Stimulated activated CD4-positive, alpha-beta T cell treated with anti-CD3 and anti-CD28 coated beads, Interleukin-2, amount 100 ng/mL, for 24 hours (primary cell): ENCODE measurements around the gene RTN4RL1.

Source experiments
- DNase-seq, 2 donors: peaks; one replicate each; pipeline ENCODE4 v3.0.0-alpha.2; 2020

The RTN4RL1 gene, protein sequence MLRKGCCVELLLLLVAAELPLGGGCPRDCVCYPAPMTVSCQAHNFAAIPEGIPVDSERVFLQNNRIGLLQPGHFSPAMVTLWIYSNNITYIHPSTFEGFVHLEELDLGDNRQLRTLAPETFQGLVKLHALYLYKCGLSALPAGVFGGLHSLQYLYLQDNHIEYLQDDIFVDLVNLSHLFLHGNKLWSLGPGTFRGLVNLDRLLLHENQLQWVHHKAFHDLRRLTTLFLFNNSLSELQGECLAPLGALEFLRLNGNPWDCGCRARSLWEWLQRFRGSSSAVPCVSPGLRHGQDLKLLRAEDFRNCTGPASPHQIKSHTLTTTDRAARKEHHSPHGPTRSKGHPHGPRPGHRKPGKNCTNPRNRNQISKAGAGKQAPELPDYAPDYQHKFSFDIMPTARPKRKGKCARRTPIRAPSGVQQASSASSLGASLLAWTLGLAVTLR

GRCh38 chr17:2025220-2025621, at the start of gene RTN4RL1:
TSS of gene RTN4RL1 (minus strand) at chr17:2025334. CDS start at chr17:2024865, 469 bp downstream.
- DNase-seq, result peak; percentile 68 to 72

DNA sequence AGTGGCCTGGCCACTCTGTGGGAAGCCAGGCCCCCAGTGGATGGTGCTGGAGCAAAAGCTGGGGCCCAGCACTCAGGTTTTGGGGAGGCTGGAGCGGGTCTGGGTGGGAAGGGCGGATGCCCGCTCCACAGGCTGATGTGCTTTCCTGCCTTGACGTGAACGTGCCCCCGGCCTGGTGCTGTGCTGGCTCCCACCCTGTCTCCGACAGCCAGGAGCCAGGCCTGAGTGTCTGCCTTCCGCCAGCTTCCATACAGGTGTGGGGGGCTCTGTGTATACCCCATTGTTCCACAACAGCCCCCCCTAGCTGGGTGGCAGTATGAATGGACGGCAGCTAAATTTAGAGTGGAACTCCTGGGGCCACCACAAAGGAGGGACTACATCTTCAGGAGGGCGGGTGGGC, 49.8 kb upstream of the RTN4RL1 start:
- no peak for DNase-seq

GRCh38 chr17:2071455-2072281, 46.5 kb upstream of the RTN4RL1 start:
- no peak for DNase-seq

- DNase-seq, result no peak
Observed at GRCh38 chr17:2071024-2071385, 45.9 kb upstream of the RTN4RL1 start.

- DNase-seq, result peak; percentile 68 to 72
Observed at GRCh38 chr17:2070241-2071023, 45.3 kb upstream of the RTN4RL1 start.

- no peak for DNase-seq
Observed at GRCh38 chr17:2068519-2069051, 43.5 kb upstream of the RTN4RL1 start.

DNA sequence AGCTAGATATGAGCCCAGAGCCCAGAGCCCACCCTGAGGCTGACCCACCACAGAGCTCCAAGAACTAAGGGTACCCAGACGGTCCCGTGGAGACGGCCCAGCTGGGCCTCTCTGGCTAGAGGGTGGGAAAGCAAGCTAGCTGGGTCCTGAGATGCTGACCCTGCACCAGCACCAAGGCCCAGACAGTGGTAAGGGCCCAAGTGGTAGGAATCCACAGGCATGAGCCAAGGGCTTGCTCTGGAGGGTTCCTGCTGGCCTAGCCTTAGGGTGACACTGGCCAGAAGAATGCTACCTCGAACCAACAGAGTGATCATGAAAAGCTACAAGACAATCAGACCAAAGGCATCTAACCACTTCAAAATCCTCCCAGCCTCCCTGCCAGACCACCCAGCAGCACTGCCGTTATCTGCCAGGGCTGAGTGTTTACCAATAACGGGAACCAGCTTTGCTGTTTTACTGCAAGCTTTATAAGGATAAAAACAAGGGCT, 42.9 kb upstream of the RTN4RL1 start:
- no peak for DNase-seq

DNA sequence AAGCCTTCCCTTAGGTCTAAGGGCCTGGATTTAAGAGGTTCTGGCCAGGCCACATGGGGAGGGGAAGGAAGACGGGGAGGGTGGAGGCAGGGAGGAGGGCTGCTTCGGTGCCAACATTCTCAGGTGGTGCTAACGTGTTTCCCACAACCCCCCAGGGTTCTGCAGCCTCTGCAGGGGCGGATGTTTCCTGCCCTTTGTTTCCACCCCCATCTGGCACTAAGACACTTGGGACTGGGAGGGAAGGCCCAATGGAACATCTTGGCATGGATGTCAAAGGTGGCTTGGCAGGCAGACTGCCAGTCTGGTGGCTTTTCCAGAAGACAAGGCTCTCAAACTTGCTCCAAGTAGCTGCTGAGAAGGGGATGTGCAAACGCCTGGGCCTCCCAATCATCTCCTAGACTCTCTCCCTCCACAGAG, 42.5 kb upstream of the RTN4RL1 start:
- DNase-seq, result no peak

GRCh38 chr17:2067048-2067561, 42.0 kb upstream of the RTN4RL1 start:
- no peak for DNase-seq

GRCh38 chr17:2065949-2066400, 40.8 kb upstream of the RTN4RL1 start:
- DNase-seq, result no peak

GRCh38 chr17:2064980-2065785, 40.0 kb upstream of the RTN4RL1 start:
- DNase-seq, result peak; percentile 77

DNA sequence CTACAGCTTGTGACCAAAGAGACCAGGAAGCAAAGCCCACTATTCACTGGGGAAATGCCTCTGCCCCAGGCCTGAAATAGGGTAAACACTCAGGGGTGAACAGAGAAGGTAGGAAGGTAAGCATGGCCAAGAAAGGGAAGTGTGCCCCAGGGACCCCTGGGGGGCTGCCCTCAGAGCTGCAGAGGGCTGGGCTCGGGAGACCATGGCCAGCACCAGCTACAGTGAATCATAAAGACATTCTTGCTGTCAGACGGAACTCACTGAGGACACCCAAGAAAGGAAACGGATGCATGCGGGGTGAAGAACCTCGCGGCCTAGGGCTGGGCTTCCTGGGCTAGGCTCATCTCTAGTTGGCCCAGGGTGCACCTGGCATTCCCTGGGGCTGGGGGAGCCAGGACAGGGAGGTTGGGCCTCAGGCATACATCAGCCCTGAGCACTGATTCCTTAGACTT, 39.4 kb upstream of the RTN4RL1 start:
- DNase-seq, result no peak

DNA sequence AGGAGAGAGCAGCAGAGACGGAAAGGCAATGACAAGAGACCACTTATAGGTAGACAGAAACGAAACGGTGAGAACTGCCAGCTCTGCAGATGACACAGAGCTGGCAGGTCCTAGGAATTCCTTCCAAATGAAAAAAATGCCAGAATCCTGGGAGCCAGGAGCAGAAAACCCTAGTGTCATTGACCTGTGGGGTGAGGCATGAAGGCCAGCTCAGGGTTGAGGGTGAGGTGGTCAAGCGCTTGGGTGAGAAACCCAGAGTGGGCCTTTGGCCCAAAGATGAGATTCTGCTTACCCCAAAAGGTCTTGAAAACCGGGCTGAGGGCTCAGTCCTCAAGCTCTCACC, 39.0 kb upstream of the RTN4RL1 start:
- no peak for DNase-seq

DNA sequence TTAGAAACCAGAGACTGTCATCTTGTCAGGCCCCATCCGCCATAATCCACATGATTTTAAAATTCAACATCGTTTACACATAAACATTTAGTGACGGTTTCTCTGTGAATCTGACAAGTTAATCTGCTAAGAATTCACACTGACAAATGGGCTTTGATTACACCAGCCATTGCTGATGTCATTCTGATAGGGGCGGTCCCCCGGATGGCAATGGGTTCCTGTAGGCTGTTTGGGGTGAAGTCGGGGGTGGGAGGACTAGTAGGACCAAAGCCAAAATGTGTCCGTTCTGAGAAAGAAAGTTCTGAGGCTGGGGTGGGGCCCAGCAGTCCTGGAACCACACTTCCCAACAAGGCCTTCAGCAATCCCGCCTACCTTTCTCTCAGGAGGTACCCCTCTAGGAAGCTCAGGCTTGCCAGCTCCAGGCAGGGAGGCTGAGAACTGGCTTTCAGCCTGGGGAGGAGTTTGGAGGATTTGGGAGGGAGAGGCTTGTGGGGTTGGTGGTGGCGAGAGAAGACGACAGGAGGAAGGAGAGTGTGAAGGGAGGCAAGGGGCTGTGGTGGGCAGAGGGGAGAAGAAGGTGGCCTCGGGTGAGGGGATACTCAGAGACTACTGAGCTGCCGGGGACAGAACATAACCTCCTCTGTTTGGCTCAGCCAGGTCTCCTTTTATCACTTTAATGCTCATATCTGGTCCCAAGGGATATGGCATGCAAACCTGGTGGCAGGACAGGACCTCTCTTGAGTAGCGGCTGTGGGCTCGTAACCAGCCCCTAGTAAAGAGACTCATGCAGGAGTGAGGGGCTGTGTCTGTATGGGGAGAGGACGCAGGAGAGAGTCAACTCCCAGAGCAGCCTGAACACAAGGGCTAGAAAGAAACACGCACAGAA, 38.4 kb upstream of the RTN4RL1 start:
- DNase-seq, result no peak

DNA sequence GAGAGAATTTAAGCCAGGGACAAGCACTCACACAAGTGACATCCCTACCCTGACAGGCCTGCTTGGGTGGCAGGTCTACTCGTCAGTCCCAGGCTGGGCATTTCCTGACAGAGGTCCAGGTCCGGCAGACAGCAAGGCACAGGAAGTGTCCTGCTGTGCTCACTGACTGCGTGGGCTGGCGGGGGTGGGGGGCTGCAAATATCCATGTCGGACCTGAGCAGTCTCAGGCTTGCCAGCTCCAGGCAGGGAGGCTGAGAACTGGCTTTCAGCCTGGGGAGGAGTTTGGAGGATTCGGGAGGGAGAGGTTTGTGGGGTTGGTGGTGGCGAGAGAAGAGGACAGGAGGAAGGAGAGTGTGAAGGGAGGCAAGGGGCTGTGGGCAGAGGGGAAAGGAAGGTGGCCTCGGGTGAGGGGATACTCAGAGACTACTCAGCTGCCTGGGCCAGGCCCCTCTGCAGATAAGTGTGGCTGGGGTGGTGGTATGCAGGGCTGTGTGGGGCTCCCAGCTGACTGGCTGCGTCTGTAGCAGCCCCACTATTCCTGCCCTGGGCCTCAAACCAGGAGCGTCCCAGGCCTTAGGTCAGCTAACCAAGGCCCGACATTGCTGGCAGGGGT, 37.5 kb upstream of the RTN4RL1 start:
- no peak for DNase-seq

DNA sequence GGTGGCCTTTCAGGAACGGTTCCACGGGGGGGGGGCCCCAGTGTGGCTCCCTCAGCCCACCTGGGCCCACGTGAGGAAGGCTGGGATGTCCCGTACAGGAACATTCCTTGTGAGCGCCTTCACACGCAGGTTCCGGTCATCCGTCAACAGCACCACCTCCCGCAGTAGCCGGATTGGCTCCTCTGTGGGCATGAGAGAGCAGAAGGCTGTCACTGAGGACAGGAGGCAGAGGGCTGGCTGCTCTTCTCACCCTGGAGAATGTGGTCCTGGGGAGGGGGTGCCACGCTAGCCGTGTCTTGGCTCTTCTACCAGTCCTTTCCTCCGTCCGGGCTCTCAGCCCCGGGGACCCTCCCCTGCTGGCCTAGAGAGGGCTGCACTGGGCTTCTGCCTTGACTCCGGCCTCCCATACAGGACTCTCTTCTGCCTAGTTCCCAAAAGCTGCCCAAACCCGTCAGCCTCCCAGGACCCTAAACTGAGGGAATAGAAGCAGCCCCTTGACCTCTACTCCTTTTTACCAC, 36.4 kb upstream of the RTN4RL1 start:
- no peak for DNase-seq

DNA sequence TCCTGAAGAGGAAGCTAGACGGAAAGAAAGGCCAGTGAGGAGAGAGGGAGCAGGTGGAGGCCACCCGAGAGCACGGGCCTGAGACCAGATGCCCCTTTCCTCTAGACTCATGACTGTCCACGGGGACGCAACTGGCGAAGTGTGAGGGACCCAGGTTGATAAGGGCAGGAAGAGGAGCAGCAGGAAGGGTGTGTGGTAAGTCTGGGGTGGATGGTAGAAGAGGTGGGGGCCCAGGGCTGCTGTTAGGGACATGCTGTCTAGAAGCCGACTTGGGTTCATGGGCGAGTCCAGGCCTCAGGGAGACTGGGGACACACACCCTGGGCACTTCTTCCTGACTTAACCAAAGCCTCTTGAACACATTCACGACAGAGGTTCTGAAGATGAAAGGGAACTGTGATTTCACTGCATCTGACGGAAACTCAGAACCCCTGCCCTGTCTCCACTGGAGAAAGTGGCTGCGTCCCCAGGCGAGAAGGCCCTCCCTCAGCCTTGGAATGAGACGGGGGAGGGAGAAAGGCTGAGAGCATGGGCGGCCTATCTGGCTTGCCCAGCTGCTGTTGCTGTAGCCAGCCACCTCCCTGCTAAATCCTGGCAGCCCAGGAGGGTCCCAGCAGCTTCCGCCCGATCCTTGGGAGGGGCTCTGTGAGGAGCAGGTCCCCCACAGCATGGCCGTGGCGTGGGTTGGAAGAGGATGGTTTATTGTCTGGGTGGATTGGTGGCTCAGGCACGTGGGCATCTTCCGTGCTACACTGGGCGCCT, 35.7 kb upstream of the RTN4RL1 start:
- DNase-seq, result no peak

GRCh38 chr17:2060385-2060658, 35.2 kb upstream of the RTN4RL1 start:
- no peak for DNase-seq
